Neutrophil (primary cell): ENCODE data around the gene HELZ2.
"Not testable (repeated sequence)": the region's sequence is repeated elsewhere in the genome, so short reads cannot be mapped to it uniquely, and the experiment has no call there.

Source experiments
- H3K27ac ChIP-seq: fragments of 200-600 bp; sonication (generic); 2 replicates; pipeline ENCODE4 v1.5.1; 2016; ENCODE audit warnings: mild to moderate bottlenecking, moderate library complexity
- H3K27me3 ChIP-seq: fragments of 200-600 bp; sonication (generic); 2 replicates; pipeline ENCODE4 v1.6.0; 2016; ENCODE audit warnings: mild to moderate bottlenecking
- H3K36me3 ChIP-seq: fragments of 200-600 bp; sonication (generic); 2 replicates; pipeline ENCODE4 v1.5.1; 2017
- H3K4me1 ChIP-seq, 2 experiments: fragments of 200-600 bp in 1 of 2; sonication (generic) in 1 of 2; 1 replicate in 1 of 2; 2 replicates in 1 of 2; pipeline versions ENCODE4 v1.5.1 to v1.6.1; 2013 to 2016; ENCODE audit warnings: low read depth in 1 of 2, low read length in 1 of 2, mild to moderate bottlenecking in 1 of 2, moderate library complexity in 1 of 2; ENCODE audit not compliant: control insufficient read depth in 1 of 2, insufficient read depth in 1 of 2
- H3K4me3 ChIP-seq, 2 experiments: fragments of 200-600 bp in 1 of 2; sonication (generic) in 1 of 2; 1 replicate in 1 of 2; 2 replicates in 1 of 2; pipeline ENCODE4 v1.5.1; 2013 to 2016; ENCODE audit warnings: low read depth in 1 of 2, low read length in 1 of 2, mild to moderate bottlenecking in 1 of 2, moderate library complexity in 1 of 2
- H3K9me3 ChIP-seq: fragments of 200-600 bp; sonication (generic); 2 replicates; pipeline ENCODE4 v1.5.1; 2016
- TF ChIP-seq, protein P1 (sequence below): fragments of 200-600 bp; sonication (generic); IDR thresholded peaks from 2 replicates; pipeline ENCODE4 v1.5.1; 2016; ENCODE audit warnings: antibody characterized with exemption

Gene HELZ2

DNA sequence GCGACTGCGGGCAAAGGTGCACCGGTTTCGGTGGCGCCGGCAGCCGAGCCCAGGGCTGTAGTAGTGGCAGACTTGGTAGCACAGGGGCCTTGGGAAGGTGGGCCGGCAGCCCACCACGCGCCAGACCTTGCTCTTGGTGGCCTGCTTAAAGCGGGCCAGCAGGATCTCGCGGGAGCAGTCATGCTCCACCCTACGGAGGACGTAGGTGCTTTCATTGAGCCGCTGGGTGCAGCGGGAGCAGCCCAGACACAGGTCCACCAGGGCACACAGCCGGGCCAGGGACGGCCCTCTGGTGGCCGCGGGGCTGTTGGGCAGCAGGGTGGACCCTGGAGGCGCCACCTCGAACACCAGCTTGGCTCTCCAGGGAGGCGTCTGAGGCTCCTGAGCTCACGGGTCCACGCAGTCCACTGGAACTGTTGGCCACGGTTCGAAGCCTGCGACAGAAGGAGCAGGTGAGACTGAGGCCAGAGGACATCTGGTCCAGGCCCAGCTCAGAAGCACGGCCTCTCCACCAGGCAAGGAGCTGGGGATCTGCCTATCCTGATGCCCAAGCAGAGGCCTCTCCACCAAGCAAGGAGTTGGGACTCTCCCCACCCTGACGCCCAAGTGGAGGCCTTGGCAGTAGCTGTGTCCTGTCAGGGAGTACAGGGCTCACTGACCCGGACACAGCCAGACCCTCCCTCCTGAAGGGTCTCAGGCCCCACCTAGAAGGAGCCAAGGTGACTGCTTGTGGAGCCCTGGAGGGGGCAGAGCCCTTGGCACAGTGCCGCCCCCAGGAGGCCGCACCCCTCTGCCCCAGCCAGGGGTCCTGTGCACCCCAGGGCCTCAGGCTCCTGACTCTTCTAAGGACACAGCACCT is 1.0 kb downstream of the HELZ2 start:
- Histone ChIP-seq H3K36me3 (peaks cover 42% of the 10 kb centered on the region), H3K4me3 (peak overlapping the region; percentile 82 to 94), H3K27me3 (peaks cover 23% of the 10 kb centered on the region), H3K4me1 (peaks cover 46 to 67% of the 10 kb centered on the region in 2 experiments), H3K27ac (peak overlapping the region; percentile 90), H3K9me3 (no peaks in the 10 kb centered on the region)
- TF ChIP-seq, protein P1, sequence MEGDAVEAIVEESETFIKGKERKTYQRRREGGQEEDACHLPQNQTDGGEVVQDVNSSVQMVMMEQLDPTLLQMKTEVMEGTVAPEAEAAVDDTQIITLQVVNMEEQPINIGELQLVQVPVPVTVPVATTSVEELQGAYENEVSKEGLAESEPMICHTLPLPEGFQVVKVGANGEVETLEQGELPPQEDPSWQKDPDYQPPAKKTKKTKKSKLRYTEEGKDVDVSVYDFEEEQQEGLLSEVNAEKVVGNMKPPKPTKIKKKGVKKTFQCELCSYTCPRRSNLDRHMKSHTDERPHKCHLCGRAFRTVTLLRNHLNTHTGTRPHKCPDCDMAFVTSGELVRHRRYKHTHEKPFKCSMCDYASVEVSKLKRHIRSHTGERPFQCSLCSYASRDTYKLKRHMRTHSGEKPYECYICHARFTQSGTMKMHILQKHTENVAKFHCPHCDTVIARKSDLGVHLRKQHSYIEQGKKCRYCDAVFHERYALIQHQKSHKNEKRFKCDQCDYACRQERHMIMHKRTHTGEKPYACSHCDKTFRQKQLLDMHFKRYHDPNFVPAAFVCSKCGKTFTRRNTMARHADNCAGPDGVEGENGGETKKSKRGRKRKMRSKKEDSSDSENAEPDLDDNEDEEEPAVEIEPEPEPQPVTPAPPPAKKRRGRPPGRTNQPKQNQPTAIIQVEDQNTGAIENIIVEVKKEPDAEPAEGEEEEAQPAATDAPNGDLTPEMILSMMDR = no peak

DNA sequence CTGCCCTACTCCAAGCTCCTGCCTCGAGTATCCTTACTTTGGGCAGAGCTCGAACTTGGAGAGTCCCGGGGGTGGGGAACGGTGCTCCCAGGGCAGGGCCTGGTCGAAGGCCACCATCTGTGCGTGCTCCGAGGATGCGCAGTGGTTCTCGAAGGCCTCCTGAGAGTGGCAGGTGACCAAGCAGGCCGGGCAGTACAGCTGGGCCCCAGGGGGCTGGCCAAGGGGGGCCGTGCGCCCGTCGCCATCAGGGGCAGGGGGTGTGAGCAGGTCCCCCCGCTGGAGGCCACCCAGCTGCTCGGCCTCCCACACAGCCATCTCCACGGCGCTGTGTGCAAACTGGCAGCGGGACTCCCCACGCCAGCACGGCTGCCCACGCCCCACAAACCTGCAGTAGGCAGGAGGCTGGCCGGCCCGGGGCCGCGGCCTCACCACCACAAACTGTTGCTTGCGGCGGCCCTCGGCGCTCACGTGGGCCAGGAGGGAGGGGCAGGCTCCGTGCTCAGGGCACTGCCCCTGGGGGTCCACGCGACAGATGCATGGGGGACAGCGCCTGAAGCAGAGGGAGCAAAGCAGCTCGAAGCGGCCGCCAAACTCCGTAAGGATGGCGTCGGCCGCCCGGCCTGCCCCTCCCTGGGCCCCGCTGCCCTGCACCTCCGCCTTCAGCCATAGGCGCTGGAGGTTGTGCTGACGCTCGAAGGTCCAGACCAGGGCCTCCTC is 1.8 kb downstream of the HELZ2 start:
- H3K9me3 ChIP-seq = no peaks in the 10 kb centered on the region
- H3K4me1 ChIP-seq = peaks cover 54 to 67% of the 10 kb centered on the region in 2 experiments
- peaks cover 15% of the 10 kb centered on the region for H3K27me3 ChIP-seq
- H3K27ac ChIP-seq = no peak overlapping the region
- peak overlapping the region in 1 of 2 experiments; percentile 82 for H3K4me3 ChIP-seq
- H3K36me3 ChIP-seq = peaks cover 44% of the 10 kb centered on the region
- TF ChIP-seq, protein P1 = no peak

DNA sequence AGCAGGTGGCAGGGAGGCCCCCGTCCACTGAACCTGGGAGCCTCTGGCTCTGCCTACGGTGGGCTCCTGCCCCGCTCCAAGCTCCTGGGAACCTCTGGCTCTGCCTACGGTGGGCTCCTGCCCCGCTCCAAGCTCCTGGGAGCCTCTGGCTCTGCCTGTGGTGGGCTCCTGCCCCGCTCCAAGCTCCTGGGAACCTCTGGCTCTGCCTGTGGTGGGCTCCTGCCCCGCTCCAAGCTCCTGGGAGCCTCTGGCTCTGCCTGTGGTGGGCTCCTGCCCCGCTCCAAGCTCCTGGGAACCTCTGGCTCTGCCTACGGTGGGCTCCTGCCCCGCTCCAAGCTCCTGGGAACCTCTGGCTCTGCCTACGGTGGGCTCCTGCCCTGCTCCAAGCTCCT is 3.0 kb downstream of the HELZ2 start:
- H3K4me1 ChIP-seq = peaks cover 61 to 74% of the 10 kb centered on the region in 2 experiments
- peaks cover 55% of the 10 kb centered on the region for H3K36me3 ChIP-seq
- not testable (repeated sequence) for H3K27ac ChIP-seq, H3K4me3 ChIP-seq, H3K9me3 ChIP-seq, H3K27me3 ChIP-seq

DNA sequence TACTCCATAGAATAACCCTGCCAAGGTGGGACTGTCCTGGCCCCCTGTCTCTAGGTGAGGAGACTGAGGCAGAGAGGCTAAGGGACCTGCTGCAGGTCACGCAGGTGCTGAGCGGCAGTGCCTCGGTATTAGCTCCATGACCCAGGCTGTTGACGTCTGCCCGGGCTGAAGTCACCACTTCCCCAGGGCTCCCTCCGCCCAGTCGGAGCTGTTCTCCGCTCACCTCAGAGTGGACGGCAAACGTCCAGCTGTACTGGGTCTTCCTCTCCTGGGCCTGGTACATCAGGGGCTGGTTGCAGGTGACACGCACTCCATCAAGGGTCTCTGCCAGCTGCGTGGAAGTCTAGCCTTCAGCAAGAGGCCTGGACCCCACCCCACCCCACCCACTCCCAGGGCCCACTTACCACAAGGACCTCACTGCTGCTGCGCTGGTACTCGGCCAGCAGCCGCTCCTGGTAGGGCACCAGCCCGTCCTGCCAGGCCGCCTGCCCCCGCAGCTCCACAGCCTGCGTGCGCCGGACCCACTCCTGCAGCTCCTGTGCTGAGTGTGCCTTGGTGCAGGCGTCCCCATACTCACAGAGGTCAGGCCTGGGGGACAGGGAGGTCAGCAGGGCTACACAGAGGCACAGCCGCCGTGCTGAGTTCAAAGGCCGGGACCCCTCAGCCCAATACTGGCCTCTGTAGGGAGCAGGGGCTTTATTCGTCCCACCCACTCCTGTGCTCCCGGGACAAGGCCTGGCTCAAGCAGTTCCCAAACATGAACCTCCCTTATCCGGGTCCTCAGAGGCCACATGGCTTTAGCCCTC is 3.6 kb downstream of the HELZ2 start:
- no peak overlapping the region for H3K4me3 ChIP-seq
- TF ChIP-seq, protein P1 = no peak
- H3K27me3 ChIP-seq = peaks cover 12% of the 10 kb centered on the region
- peak overlapping the region; percentile 6 for H3K27ac ChIP-seq
- H3K36me3 ChIP-seq = peaks cover 61% of the 10 kb centered on the region
- H3K4me1 ChIP-seq = peaks cover 61 to 74% of the 10 kb centered on the region in 2 experiments
- H3K9me3 ChIP-seq = no peaks in the 10 kb centered on the region

DNA sequence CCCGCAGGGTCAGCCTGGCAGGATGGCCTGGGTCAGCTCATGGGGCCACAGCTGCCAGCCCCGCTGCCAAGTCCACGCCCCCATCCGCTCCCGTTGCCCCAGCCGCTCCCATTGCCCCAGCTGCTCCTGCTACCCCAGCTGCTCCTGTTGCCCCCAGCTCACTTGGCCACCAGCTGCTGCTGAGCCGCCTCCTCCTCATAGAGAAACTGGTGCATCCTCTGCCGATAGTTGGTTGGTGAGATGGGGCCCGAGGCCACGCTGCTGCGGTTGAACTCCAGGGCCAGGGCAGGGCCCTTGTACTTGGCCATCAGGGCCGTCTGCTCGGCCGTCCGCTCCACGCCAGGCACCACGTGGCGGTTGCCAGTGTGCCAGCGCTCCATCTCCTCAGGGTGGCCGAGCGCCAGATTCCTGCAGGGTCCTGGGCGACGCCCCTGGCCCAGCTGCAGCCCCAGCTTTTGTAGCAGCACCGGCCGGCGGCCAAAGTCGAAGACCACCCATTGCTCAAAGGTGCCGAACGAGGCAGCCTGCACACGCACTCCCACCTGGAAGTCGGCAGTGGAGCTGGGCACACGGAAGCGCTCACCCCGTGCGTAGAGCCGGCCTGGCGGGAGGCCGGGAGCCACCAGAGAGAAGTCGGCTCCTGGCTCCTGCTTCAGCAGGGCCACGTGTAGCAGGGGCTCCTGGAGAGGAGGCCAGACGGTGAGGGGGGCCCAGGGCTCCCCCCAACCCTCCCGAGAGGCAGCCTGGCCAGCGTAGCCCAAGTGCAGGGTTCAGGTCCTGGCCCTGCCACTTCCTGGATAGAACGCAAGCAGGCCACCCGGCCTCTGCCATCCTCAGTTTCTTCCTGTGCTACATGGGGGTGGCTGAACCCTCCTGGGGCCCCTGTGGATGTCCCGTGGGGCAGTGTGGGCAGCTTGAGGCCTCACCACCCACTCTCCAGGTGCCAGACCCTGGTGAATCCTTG is 4.8 kb downstream of the HELZ2 start:
- Histone ChIP-seq H3K4me1 (peaks cover 50 to 62% of the 10 kb centered on the region in 2 experiments), H3K36me3 (peaks cover 73% of the 10 kb centered on the region), H3K27me3 (peaks cover 15% of the 10 kb centered on the region), H3K9me3 (no peaks in the 10 kb centered on the region), H3K27ac (peak overlapping the region; percentile 97), H3K4me3 (peak overlapping the region; percentile 63 to 69)
- TF ChIP-seq, protein P1 = no peak
